Common myeloid progenitor, CD34-positive (primary cell): ENCODE data around the gene PMIS2.
A peak's percentile ranks its signal among the peaks of the same experiment; 100 is the strongest.
"Not testable (repeated sequence)": the region's sequence is repeated elsewhere in the genome, so short reads cannot be mapped to it uniquely, and the experiment has no call there.

Source experiments
- CTCF ChIA-PET: fragments of 350-600 bp; sonication (Branson Sonifier 250); formaldehyde crosslinking; loops from one replicate; lab custom pipeline; 2021; ENCODE audit warnings: antibody characterized with exemption; lab: Charles Lee
- POLR2A ChIA-PET: fragments of 350-600 bp; sonication (Branson Sonifier 250); formaldehyde crosslinking; loops from one replicate; lab custom pipeline; 2021; ENCODE audit warnings: antibody characterized with exemption; lab: Charles Lee
- DNase-seq, 3 donors: peaks; one replicate each; pipeline versions ENCODE4 v3.0.0 to v3.0.0-alpha.2; 2013
- H3K27ac ChIP-seq, 2 experiments: 1 replicate in 1 of 2; 2 replicates in 1 of 2; pipeline ENCODE4 v1.7.0; 2013; ENCODE audit warnings: inconsistent platforms in 2 of 2, low read length in 2 of 2, mild to moderate bottlenecking in 2 of 2, low read depth in 1 of 2, moderate library complexity in 1 of 2; ENCODE audit not compliant: severe bottlenecking in 2 of 2, insufficient read depth in 1 of 2, poor library complexity in 1 of 2
- H3K27me3 ChIP-seq, 5 experiments: replicated peaks in 2 of 5; 1 replicate in 3 of 5; 2 replicates in 2 of 5; pipeline versions ENCODE4 v1.6.1 to v1.7.0; 2013; ENCODE audit warnings: low read length in 4 of 5, mild to moderate bottlenecking in 2 of 5, moderate library complexity in 2 of 5, inconsistent platforms in 1 of 5; ENCODE audit not compliant: insufficient read depth in 5 of 5, control insufficient read depth in 4 of 5
- H3K36me3 ChIP-seq, 4 experiments: 1 replicate in 2 of 4; 2 replicates in 2 of 4; pipeline versions ENCODE4 v1.6.1 to v1.7.0; 2013; ENCODE audit warnings: low read length in 3 of 4, control low read depth in 1 of 4, mild to moderate bottlenecking in 1 of 4; ENCODE audit not compliant: control insufficient read depth in 4 of 4, insufficient read depth in 4 of 4
- H3K4me1 ChIP-seq, 4 experiments: 1 replicate in 3 of 4; 2 replicates in 1 of 4; pipeline versions ENCODE4 v1.6.1 to v1.7.1; 2013; ENCODE audit warnings: low read length in 3 of 4, mild to moderate bottlenecking in 3 of 4, control low read depth in 1 of 4, inconsistent platforms in 1 of 4, moderate library complexity in 1 of 4; ENCODE audit not compliant: control insufficient read depth in 4 of 4, insufficient read depth in 4 of 4; ENCODE audit errors: control extremely low read depth in 1 of 4
- H3K4me3 ChIP-seq, 7 experiments: 1 replicate in 4 of 7; 2 replicates in 3 of 7; pipeline versions ENCODE4 v1.5.1 to v1.7.0; 2013; ENCODE audit warnings: mild to moderate bottlenecking in 7 of 7, low read length in 6 of 7, moderate library complexity in 6 of 7, inconsistent platforms in 2 of 7, low read depth in 2 of 7, control low read depth in 1 of 7; ENCODE audit not compliant: insufficient read depth in 4 of 7, control insufficient read depth in 1 of 7; ENCODE audit errors: extremely low read depth in 1 of 7
- H3K9me3 ChIP-seq, 5 experiments: 1 replicate in 4 of 5; 2 replicates in 1 of 5; pipeline versions ENCODE4 v1.6.1 to v1.7.1; 2013; ENCODE audit warnings: low read length in 4 of 5, mild to moderate bottlenecking in 2 of 5, inconsistent platforms in 1 of 5, low read depth in 1 of 5, moderate library complexity in 1 of 5; ENCODE audit not compliant: control insufficient read depth in 4 of 5, insufficient read depth in 2 of 5; ENCODE audit errors: control extremely low read depth in 1 of 5
- WGBS: methylation state at CpG from one replicate; pipeline ENCODE4 v1.1.5; 2013; ENCODE audit not compliant: insufficient coverage; 5-methylcytosine and 5-hydroxymethylcytosine counted together

PMIS2 gene

GRCh38 chr19:35607170-35607569 is 21.2 kb downstream of the PMIS2 start:
- DNase-seq, H3K36me3 ChIP-seq, H3K27me3 ChIP-seq, H3K27ac ChIP-seq, CTCF ChIA-PET, H3K4me3 ChIP-seq, POLR2A ChIA-PET, H3K9me3 ChIP-seq: not testable (repeated sequence)
- H3K4me1 ChIP-seq, result peaks cover 0 to 12% (median 8%) of the 10 kb centered on the region in 4 experiments
- 100% methylated on average over 2 of the region's 8 CpGs for WGBS

GRCh38 chr19:35607661-35608060 is 21.7 kb downstream of the PMIS2 start:
- no peaks in the 10 kb centered on the region for H3K36me3 ChIP-seq
- CTCF ChIA-PET, result interaction anchor here (0.9 kb wide), 1 partner anchor 9 kb away, joined by 3 read pairs; no protein-coding TSS in a partner anchor

GRCh38 chr19:35608251-35608650 is 22.3 kb downstream of the PMIS2 start:
- CTCF ChIA-PET, result interaction anchor here (0.7 to 0.9 kb wide), 2 partner anchors 9 to 51 kb away, joined by 3 read pairs; no protein-coding TSS in a partner anchor
- Histone ChIP-seq H3K4me1 (peaks cover 2 to 21% (median 15%) of the 10 kb centered on the region in 4 experiments), H3K4me3 (no peak overlapping the region), H3K9me3 (peaks cover 0 to 8% (median 4%) of the 10 kb centered on the region in 5 experiments), H3K27ac (no peak overlapping the region), H3K27me3 (no peaks in the 10 kb centered on the region), H3K36me3 (no peaks in the 10 kb centered on the region)
- POLR2A ChIA-PET, result no interaction called here
- DNase-seq, result peak in 2 of 3 donors; percentile 14 to 30
- 100% methylated on average over 2 of the region's 2 CpGs for WGBS

More at GRCh38 chr19:35607661-35608060, 21.7 kb downstream of the PMIS2 start:
- Histone ChIP-seq H3K4me1 (peaks cover 0 to 15% (median 9%) of the 10 kb centered on the region in 4 experiments), H3K4me3 (no peak overlapping the region), H3K27me3 (no peaks in the 10 kb centered on the region), H3K9me3 (peaks cover 0 to 8% (median 4%) of the 10 kb centered on the region in 5 experiments), H3K27ac (no peak overlapping the region)
- DNase-seq, result no peak
- WGBS, result 100% methylated on average over 1 of the region's 3 CpGs
- POLR2A ChIA-PET, result no interaction called here

GRCh38 chr19:35609851-35610353 is 23.9 kb downstream of the PMIS2 start:
- no peak overlapping the region for H3K27ac ChIP-seq
- POLR2A ChIA-PET, result no interaction called here

GRCh38 chr19:35612224-35612558 is 26.2 kb downstream of the PMIS2 start:
- Histone ChIP-seq H3K4me3 (peak overlapping the region in 5 of 7 experiments; percentile 86 to 97 (median 91)), H3K9me3 (peaks cover 0 to 8% (median 3%) of the 10 kb centered on the region in 5 experiments), H3K27ac (no peak overlapping the region), H3K27me3 (no peaks in the 10 kb centered on the region), H3K36me3 (peaks cover 0 to 19% (median 17%) of the 10 kb centered on the region in 4 experiments), H3K4me1 (peaks cover 2 to 25% (median 17%) of the 10 kb centered on the region in 4 experiments)
- no peak for DNase-seq
- CTCF ChIA-PET, result interaction anchor here (1.3 kb wide), 1 partner anchor 46 kb away, joined by 3 read pairs; no protein-coding TSS in a partner anchor
- POLR2A ChIA-PET, result interaction anchor here (0.6 kb wide), 1 partner anchor 325 kb away, joined by 3 read pairs; no protein-coding TSS in a partner anchor
- WGBS, result 25% methylated on average over 4 of the region's 9 CpGs

More at GRCh38 chr19:35609851-35610353, 23.9 kb downstream of the PMIS2 start:
- Histone ChIP-seq H3K4me1 (peaks cover 2 to 25% (median 17%) of the 10 kb centered on the region in 4 experiments), H3K9me3 (peaks cover 0 to 8% (median 4%) of the 10 kb centered on the region in 5 experiments), H3K27me3 (no peaks in the 10 kb centered on the region), H3K4me3 (no peak overlapping the region), H3K36me3 (peaks cover 0 to 4% (median 3%) of the 10 kb centered on the region in 4 experiments)
- peak; percentile 11 to 62 (median 53) for DNase-seq
- WGBS, result 53% methylated on average over 6 of the region's 6 CpGs
- CTCF ChIA-PET, result interaction anchor here (1.1 kb wide), 1 partner anchor 19 kb away, joined by 3 read pairs; no protein-coding TSS in a partner anchor

- H3K27me3 ChIP-seq, result no peaks in the 10 kb centered on the region
- H3K9me3 ChIP-seq, result peaks cover 0 to 5% (median 0%) of the 10 kb centered on the region in 5 experiments
- H3K36me3 ChIP-seq, result peaks cover 0 to 23% (median 22%) of the 10 kb centered on the region in 4 experiments
- ChIA-PET POLR2A (interaction anchor here (0.6 kb wide), 2 partner anchors 49 to 324 kb away, joined by 3 to 4 read pairs; no protein-coding TSS in a partner anchor), CTCF (interaction anchor here (1.3 kb wide), 2 partner anchors 45 to 65 kb away, joined by 3 to 5 read pairs; no protein-coding TSS in a partner anchor)
- DNase-seq, result peak; percentile 93 to 96 (median 94)
- H3K4me1 ChIP-seq, result peaks cover 2 to 25% (median 17%) of the 10 kb centered on the region in 4 experiments
- peak within 1 kb of the TSS; percentile 43 to 83 for H3K27ac ChIP-seq
- peak within 1 kb of the TSS; percentile 58 to 97 (median 86) for H3K4me3 ChIP-seq
- under 1% methylated on average over 41 of the region's 47 CpGs for WGBS
Measured at GRCh38 chr19:35612559-35613321, 26.8 kb downstream of the PMIS2 start, which contains the start of gene HAUS5. Gene HAUS5 (plus strand): TSS chr19:35612735. CDS start chr19:35612795, 60 bp downstream.
